HL-60 (cell line): ENCODE data around the gene MBNL3.

ENCODE experiments used
- DNase-seq, 2 experiments: peaks; one replicate each; pipeline ENCODE4 v3.0.0-alpha.2; 2010 to 2020; ENCODE audit warnings: low read depth in 1 of 2, low spot score in 1 of 2
- H3K27ac ChIP-seq: fragments of 250-450 bp; sonication (Bioruptor Pico); replicated peaks from 2 replicates; pipeline ENCODE4 v1.5.1; 2020; ENCODE audit warnings: mild to moderate bottlenecking, moderate library complexity
- H3K27me3 ChIP-seq: fragments of 250-450 bp; sonication (Bioruptor Pico); 2 replicates; pipeline ENCODE4 v1.5.1; 2021; ENCODE audit warnings: mild to moderate bottlenecking, moderate library complexity; ENCODE audit not compliant: insufficient read depth, poor library complexity, severe bottlenecking
- H3K4me3 ChIP-seq: replicated peaks from 2 replicates; pipeline ENCODE4 v1.5.1; 2011; ENCODE audit warnings: mild to moderate bottlenecking, control low read depth, low read length; ENCODE audit not compliant: insufficient read depth
- GABPA ChIP-seq: IDR thresholded peaks from 2 replicates; pipeline ENCODE4 v1.6.1; 2012; ENCODE audit warnings: low read depth
- POLR2AphosphoS5 ChIP-seq: IDR thresholded peaks from 2 replicates; pipeline ENCODE4 v1.6.1; 2012; ENCODE audit warnings: low read depth
- SPI1 ChIP-seq: IDR thresholded peaks from 2 replicates; pipeline ENCODE4 v1.6.1; 2012; ENCODE audit warnings: low read depth, mild to moderate bottlenecking, borderline replicate concordance
- TF ChIP-seq, protein P1 (sequence below): IDR thresholded peaks from one replicate; pipeline ENCODE4 v1.5.1; 2011; ENCODE audit warnings: low read length, control low read depth, inconsistent platforms; ENCODE audit not compliant: insufficient read depth
- TF ChIP-seq, protein P2 (sequence below): IDR thresholded peaks from 2 replicates; pipeline ENCODE4 v1.6.1; 2012; ENCODE audit warnings: low read depth; ENCODE audit not compliant: insufficient replicate concordance

The MBNL3 gene

GRCh38 chrX:132532097-132532496, 43.3 kb upstream of the MBNL3 start:
- no peak for DNase-seq
- no peaks in the 10 kb centered on the region for H3K27me3 ChIP-seq
- TF ChIP-seq, protein P1, sequence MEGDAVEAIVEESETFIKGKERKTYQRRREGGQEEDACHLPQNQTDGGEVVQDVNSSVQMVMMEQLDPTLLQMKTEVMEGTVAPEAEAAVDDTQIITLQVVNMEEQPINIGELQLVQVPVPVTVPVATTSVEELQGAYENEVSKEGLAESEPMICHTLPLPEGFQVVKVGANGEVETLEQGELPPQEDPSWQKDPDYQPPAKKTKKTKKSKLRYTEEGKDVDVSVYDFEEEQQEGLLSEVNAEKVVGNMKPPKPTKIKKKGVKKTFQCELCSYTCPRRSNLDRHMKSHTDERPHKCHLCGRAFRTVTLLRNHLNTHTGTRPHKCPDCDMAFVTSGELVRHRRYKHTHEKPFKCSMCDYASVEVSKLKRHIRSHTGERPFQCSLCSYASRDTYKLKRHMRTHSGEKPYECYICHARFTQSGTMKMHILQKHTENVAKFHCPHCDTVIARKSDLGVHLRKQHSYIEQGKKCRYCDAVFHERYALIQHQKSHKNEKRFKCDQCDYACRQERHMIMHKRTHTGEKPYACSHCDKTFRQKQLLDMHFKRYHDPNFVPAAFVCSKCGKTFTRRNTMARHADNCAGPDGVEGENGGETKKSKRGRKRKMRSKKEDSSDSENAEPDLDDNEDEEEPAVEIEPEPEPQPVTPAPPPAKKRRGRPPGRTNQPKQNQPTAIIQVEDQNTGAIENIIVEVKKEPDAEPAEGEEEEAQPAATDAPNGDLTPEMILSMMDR = no peak
- TF ChIP-seq POLR2AphosphoS5 (no peak), SPI1 (no peak), GABPA (no peak)
- TF ChIP-seq, protein P2, sequence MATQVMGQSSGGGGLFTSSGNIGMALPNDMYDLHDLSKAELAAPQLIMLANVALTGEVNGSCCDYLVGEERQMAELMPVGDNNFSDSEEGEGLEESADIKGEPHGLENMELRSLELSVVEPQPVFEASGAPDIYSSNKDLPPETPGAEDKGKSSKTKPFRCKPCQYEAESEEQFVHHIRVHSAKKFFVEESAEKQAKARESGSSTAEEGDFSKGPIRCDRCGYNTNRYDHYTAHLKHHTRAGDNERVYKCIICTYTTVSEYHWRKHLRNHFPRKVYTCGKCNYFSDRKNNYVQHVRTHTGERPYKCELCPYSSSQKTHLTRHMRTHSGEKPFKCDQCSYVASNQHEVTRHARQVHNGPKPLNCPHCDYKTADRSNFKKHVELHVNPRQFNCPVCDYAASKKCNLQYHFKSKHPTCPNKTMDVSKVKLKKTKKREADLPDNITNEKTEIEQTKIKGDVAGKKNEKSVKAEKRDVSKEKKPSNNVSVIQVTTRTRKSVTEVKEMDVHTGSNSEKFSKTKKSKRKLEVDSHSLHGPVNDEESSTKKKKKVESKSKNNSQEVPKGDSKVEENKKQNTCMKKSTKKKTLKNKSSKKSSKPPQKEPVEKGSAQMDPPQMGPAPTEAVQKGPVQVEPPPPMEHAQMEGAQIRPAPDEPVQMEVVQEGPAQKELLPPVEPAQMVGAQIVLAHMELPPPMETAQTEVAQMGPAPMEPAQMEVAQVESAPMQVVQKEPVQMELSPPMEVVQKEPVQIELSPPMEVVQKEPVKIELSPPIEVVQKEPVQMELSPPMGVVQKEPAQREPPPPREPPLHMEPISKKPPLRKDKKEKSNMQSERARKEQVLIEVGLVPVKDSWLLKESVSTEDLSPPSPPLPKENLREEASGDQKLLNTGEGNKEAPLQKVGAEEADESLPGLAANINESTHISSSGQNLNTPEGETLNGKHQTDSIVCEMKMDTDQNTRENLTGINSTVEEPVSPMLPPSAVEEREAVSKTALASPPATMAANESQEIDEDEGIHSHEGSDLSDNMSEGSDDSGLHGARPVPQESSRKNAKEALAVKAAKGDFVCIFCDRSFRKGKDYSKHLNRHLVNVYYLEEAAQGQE = no peak
- H3K4me3 ChIP-seq = no peak overlapping the region
- H3K27ac ChIP-seq = no peak overlapping the region

GRCh38 chrX:132520792-132521191, 32.0 kb upstream of the MBNL3 start:
- Histone ChIP-seq H3K27me3 (no peaks in the 10 kb centered on the region), H3K4me3 (no peak overlapping the region), H3K27ac (no peak overlapping the region)
- DNase-seq = no peak
- TF ChIP-seq, protein P2 = no peak
- TF ChIP-seq POLR2AphosphoS5 = no peak
- no peak for TF ChIP-seq GABPA
- TF ChIP-seq, protein P1 = no peak

DNA sequence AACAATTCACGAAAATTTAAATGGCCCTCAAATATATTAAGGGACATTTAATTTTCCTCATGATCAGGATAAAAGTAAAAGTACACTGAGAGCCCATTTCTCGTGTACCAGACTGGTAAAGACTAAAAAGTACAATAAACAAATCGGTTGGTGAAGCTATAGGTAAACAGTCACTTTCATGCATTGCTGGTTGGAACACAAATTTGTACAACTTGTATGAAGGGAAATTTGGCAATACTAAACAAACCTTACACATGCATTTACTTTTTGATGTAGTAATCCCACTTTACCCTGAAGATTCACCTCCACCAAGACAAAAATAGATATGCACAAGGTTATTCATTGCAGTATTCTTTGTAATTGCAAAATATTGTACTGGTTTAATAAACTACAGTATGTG, 31.4 kb upstream of the MBNL3 start:
- DNase-seq = no peak
- no peak overlapping the region for H3K4me3 ChIP-seq
- H3K27me3 ChIP-seq = no peaks in the 10 kb centered on the region
- TF ChIP-seq POLR2AphosphoS5 = no peak
- no peak for TF ChIP-seq GABPA
- no peak for TF ChIP-seq SPI1
- TF ChIP-seq, protein P1 = no peak
- TF ChIP-seq, protein P2 = no peak
- H3K27ac ChIP-seq = no peak overlapping the region
